Activated naive CD4-positive, alpha-beta T cell treated with anti-CD3 and anti-CD28 coated beads, Interleukin-2, amount 10 ng/mL, durations not matched to agents 7 days and 5 days (primary cell): ENCODE results near the gene PAFAH1B1.
"Not testable (repeated sequence)": the region's sequence is repeated elsewhere in the genome, so short reads cannot be mapped to it uniquely, and the experiment has no call there.

Source experiments
- CTCF ChIA-PET: fragments of 350-600 bp; sonication (Branson Sonifier 250); formaldehyde crosslinking; loops from one replicate; lab custom pipeline; 2021; ENCODE audit warnings: antibody characterized with exemption; lab: Charles Lee
- DNase-seq: peaks from one replicate; pipeline ENCODE4 v3.0.0-alpha.2; 2020
- H3K27ac Mint-ChIP-seq: one replicate; pipeline ENCODE4 v1.8.0; 2021; ENCODE audit warnings: mild to moderate bottlenecking, moderate library complexity, mixed read lengths
- H3K27me3 Mint-ChIP-seq: one replicate; pipeline ENCODE4 v1.8.0; 2021; ENCODE audit warnings: mild to moderate bottlenecking, mixed read lengths
- H3K36me3 Mint-ChIP-seq: one replicate; pipeline ENCODE4 v1.8.0; 2021; ENCODE audit warnings: mixed read lengths
- H3K4me1 Mint-ChIP-seq: one replicate; pipeline ENCODE4 v1.8.0; 2021; ENCODE audit warnings: mixed read lengths
- H3K4me3 Mint-ChIP-seq: one replicate; pipeline ENCODE4 v1.8.0; 2021; ENCODE audit warnings: mild to moderate bottlenecking, moderate library complexity, mixed read lengths
- H3K9me3 Mint-ChIP-seq: one replicate; pipeline ENCODE4 v1.8.0; 2021; ENCODE audit warnings: mixed read lengths

Gene PAFAH1B1

GRCh38 chr17:2592971-2593820 lies at the start of gene PAFAH1B1:
TSS of gene PAFAH1B1 (plus strand) at chr17:2593654. CDS start at chr17:2638289, 44,635 bp downstream.
- Mint-ChIP-seq H3K36me3 (peaks cover 12% of the 10 kb centered on the region), H3K4me1 (peaks cover 31% of the 10 kb centered on the region), H3K27me3 (no peaks in the 10 kb centered on the region), H3K27ac (peak within 1 kb of the TSS; percentile 94), H3K9me3 (no peaks in the 10 kb centered on the region), H3K4me3 (peak within 1 kb of the TSS; percentile 86)
- CTCF ChIA-PET: interaction anchor here (1.0 kb wide), 1 partner anchor 23 kb away, joined by 3 read pairs; no protein-coding TSS in a partner anchor
- peak; percentile 96 for DNase-seq

- H3K27ac Mint-ChIP-seq: no peak overlapping the region
- no peak for DNase-seq
- no peak overlapping the region for H3K4me3 Mint-ChIP-seq
- CTCF ChIA-PET: no interaction called here
- H3K27me3 Mint-ChIP-seq: peaks cover 4% of the 10 kb centered on the region
- no peaks in the 10 kb centered on the region for H3K4me1 Mint-ChIP-seq
- no peaks in the 10 kb centered on the region for H3K9me3 Mint-ChIP-seq
- no peaks in the 10 kb centered on the region for H3K36me3 Mint-ChIP-seq
Observed at GRCh38 chr17:2545393-2545792, 48.1 kb upstream of the PAFAH1B1 start.

GRCh38 chr17:2547176-2547575 lies 46.3 kb upstream of the PAFAH1B1 start:
- Mint-ChIP-seq H3K4me3 (no peak overlapping the region), H3K27me3 (peaks cover 9% of the 10 kb centered on the region), H3K36me3 (no peaks in the 10 kb centered on the region), H3K9me3 (no peaks in the 10 kb centered on the region), H3K27ac (no peak overlapping the region), H3K4me1 (no peaks in the 10 kb centered on the region)
- CTCF ChIA-PET: no interaction called here
- no peak for DNase-seq

GRCh38 chr17:2548026-2548425 lies 45.4 kb upstream of the PAFAH1B1 start:
- H3K36me3 Mint-ChIP-seq, DNase-seq, CTCF ChIA-PET, H3K4me1 Mint-ChIP-seq, H3K4me3 Mint-ChIP-seq, H3K9me3 Mint-ChIP-seq, H3K27ac Mint-ChIP-seq: not testable (repeated sequence)
- peaks cover 14% of the 10 kb centered on the region for H3K27me3 Mint-ChIP-seq

- Mint-ChIP-seq H3K27me3 (peaks cover 14% of the 10 kb centered on the region), H3K36me3 (no peaks in the 10 kb centered on the region), H3K4me1 (no peaks in the 10 kb centered on the region), H3K9me3 (no peaks in the 10 kb centered on the region), H3K4me3 (no peak overlapping the region), H3K27ac (no peak overlapping the region)
- DNase-seq: no peak
- CTCF ChIA-PET: no interaction called here
Observed at GRCh38 chr17:2549392-2550211, 43.9 kb upstream of the PAFAH1B1 start.

- peaks cover 2% of the 10 kb centered on the region for H3K9me3 Mint-ChIP-seq
- H3K27me3 Mint-ChIP-seq: peaks cover 10% of the 10 kb centered on the region
- H3K4me1 Mint-ChIP-seq: no peaks in the 10 kb centered on the region
- H3K27ac Mint-ChIP-seq: no peak overlapping the region
- H3K4me3 Mint-ChIP-seq: no peak overlapping the region
- DNase-seq: no peak
- H3K36me3 Mint-ChIP-seq: no peaks in the 10 kb centered on the region
- CTCF ChIA-PET: no interaction called here
Observed at GRCh38 chr17:2551493-2551892, 42.0 kb upstream of the PAFAH1B1 start.

DNA sequence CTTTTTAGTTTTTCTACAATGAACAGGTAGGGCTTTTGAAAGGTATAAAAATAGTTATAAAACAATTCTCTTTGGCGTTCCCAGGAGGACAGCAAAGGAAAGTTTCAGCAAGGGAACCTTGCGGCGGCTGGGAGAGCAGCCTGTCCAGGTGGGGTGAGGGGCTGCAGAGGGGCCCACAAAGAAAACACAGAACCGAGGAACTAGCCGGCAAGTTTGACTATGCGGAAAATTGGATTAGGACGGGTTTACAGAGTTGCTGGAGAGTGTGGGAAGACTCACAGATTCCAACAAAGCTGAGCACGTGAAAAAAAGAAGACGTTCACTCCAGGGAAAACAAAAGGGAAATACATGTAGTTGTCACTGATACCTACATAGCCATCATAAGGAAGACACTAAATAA lies 41.5 kb upstream of the PAFAH1B1 start:
- H3K4me3 Mint-ChIP-seq: no peak overlapping the region
- CTCF ChIA-PET: no interaction called here
- peaks cover 2% of the 10 kb centered on the region for H3K9me3 Mint-ChIP-seq
- no peak overlapping the region for H3K27ac Mint-ChIP-seq
- H3K4me1 Mint-ChIP-seq: no peaks in the 10 kb centered on the region
- no peak for DNase-seq
- H3K36me3 Mint-ChIP-seq: no peaks in the 10 kb centered on the region
- peaks cover 10% of the 10 kb centered on the region for H3K27me3 Mint-ChIP-seq

- Mint-ChIP-seq H3K36me3 (no peaks in the 10 kb centered on the region), H3K27me3 (peaks cover 12% of the 10 kb centered on the region), H3K4me1 (peaks cover 7% of the 10 kb centered on the region), H3K27ac (no peak overlapping the region), H3K4me3 (no peak overlapping the region), H3K9me3 (peaks cover 6% of the 10 kb centered on the region)
- CTCF ChIA-PET: no interaction called here
- no peak for DNase-seq
Observed at GRCh38 chr17:2560658-2561057, 32.8 kb upstream of the PAFAH1B1 start.

DNA sequence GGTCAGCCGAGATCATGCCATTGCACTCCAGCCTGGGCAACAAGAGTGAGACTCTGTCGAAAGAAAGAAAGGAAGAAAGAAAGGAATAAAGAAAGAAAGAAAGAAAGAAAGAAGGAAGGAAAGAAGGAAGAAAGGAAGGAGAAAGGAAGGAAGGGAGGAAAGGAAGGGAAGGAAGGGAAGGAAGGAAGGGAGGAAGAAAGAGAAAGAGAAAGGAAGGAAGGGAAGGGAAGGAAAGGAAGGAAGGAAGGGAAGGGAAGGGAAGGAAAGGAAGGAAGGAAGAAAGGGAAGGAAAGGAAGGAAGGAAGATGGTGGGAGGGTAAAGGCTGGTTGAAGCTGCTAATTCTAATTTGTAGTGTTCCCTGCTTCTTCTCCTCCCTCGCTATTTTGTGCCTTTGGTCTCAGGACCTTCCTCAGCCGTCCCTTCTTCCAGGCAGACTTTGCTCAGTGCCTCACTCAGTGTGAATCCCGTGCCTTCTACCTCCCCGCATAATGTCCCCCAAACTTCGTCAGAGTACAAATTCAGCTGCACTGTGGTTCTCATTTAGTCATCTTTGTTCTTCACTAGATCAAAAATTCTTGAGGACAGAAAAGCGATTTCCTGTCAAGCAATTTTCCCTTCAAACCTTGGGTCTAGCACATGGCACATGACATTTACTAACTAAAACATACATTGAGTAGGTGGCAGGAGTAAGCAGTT lies 31.1 kb upstream of the PAFAH1B1 start:
- H3K4me1 Mint-ChIP-seq: peaks cover 7% of the 10 kb centered on the region
- H3K27ac Mint-ChIP-seq: peak overlapping the region; percentile 63
- CTCF ChIA-PET: no interaction called here
- no peak overlapping the region for H3K4me3 Mint-ChIP-seq
- peaks cover 9% of the 10 kb centered on the region for H3K27me3 Mint-ChIP-seq
- no peaks in the 10 kb centered on the region for H3K36me3 Mint-ChIP-seq
- DNase-seq: no peak
- peaks cover 4% of the 10 kb centered on the region for H3K9me3 Mint-ChIP-seq

GRCh38 chr17:2563061-2563460 lies 30.4 kb upstream of the PAFAH1B1 start:
- CTCF ChIA-PET: no interaction called here
- peaks cover 4% of the 10 kb centered on the region for H3K9me3 Mint-ChIP-seq
- H3K36me3 Mint-ChIP-seq: no peaks in the 10 kb centered on the region
- peaks cover 7% of the 10 kb centered on the region for H3K4me1 Mint-ChIP-seq
- H3K27me3 Mint-ChIP-seq: peaks cover 8% of the 10 kb centered on the region
- no peak for DNase-seq
- H3K4me3 Mint-ChIP-seq: no peak overlapping the region
- H3K27ac Mint-ChIP-seq: no peak overlapping the region

DNA sequence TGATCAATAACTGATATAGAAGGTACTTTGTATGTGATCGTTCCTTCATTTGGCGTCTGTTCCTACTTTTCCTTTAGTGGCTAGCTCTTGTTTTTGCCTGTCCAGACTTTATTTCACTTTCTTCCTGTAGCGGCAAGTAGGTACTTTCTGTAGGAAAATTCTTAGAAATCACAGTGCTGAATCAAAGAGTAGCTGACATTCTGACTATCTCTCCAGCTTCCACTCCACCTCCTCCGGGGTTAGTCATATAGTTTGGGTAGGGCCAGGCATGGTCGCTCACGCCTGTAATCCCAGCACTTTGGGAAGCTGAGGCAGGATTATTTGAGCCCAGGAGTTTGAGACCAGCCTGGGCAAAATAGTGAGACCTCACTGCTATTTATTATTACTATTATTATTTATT lies 29.9 kb upstream of the PAFAH1B1 start:
- CTCF ChIA-PET: no interaction called here
- peaks cover 4% of the 10 kb centered on the region for H3K9me3 Mint-ChIP-seq
- H3K4me3 Mint-ChIP-seq: no peak overlapping the region
- no peak overlapping the region for H3K27ac Mint-ChIP-seq
- no peak for DNase-seq
- peaks cover 8% of the 10 kb centered on the region for H3K27me3 Mint-ChIP-seq
- peaks cover 7% of the 10 kb centered on the region for H3K4me1 Mint-ChIP-seq
- H3K36me3 Mint-ChIP-seq: no peaks in the 10 kb centered on the region

- no peak for DNase-seq
- no peak overlapping the region for H3K4me3 Mint-ChIP-seq
- H3K27me3 Mint-ChIP-seq: peaks cover 8% of the 10 kb centered on the region
- H3K36me3 Mint-ChIP-seq: no peaks in the 10 kb centered on the region
- CTCF ChIA-PET: interaction anchor here (0.6 kb wide), 1 partner anchor 1036 kb away, joined by 3 read pairs; no protein-coding TSS in a partner anchor
- H3K9me3 Mint-ChIP-seq: peaks cover 4% of the 10 kb centered on the region
- H3K4me1 Mint-ChIP-seq: peaks cover 7% of the 10 kb centered on the region
- H3K27ac Mint-ChIP-seq: no peak overlapping the region
Observed at GRCh38 chr17:2564877-2565276, 28.6 kb upstream of the PAFAH1B1 start.

DNA sequence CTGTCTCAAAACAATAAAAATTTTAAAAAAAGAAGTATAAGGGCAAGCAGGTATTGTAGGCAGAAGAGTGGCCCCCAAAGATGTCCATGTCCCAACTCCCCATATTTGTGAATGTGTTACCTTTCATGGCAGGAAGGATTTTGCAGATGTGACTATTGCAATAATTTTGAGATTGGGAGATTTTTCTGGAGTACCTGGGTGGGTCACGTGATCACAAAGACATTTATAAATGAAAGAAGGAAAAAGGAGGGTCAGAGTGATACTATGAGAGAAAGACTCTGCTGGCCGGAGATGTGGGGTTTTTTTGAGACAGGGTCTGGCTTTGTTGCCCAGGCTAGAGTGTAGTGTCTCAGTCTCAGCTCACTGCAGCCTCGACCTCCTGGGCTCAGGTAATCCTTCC lies 27.4 kb upstream of the PAFAH1B1 start:
- CTCF ChIA-PET: no interaction called here
- DNase-seq: no peak
- H3K36me3 Mint-ChIP-seq: no peaks in the 10 kb centered on the region
- no peak overlapping the region for H3K27ac Mint-ChIP-seq
- H3K9me3 Mint-ChIP-seq: peaks cover 2% of the 10 kb centered on the region
- H3K27me3 Mint-ChIP-seq: peaks cover 8% of the 10 kb centered on the region
- H3K4me1 Mint-ChIP-seq: peaks cover 7% of the 10 kb centered on the region
- H3K4me3 Mint-ChIP-seq: no peak overlapping the region
